Left lung (tissue), 10 donors: ENCODE measurements around the gene ZNF689. TPM values are rescaled to one million over a fixed set of nuclear protein-coding genes. Genes with fewer than 3 reads are reported as not detected.
A peak's percentile ranks its signal among the peaks of the same experiment; 100 is the strongest.
"Not testable (repeated sequence)": the region's sequence is repeated elsewhere in the genome, so short reads cannot be mapped to it uniquely, and the experiment has no call there.

Source experiments
- ATAC-seq: fragments of 200-7000 bp; cut with Tn5 transposase; one replicate; pipeline ENCODE4 v1.9.1; 2020; ENCODE audit warnings: moderate library complexity
- DNase-seq, 4 donors: peaks; one replicate each; pipeline ENCODE4 v3.0.0-alpha.2; 2013 to 2020
- H3K27ac ChIP-seq, 2 donors: fragments of 200-600 bp; sonication (generic) in 1 of 2; one replicate each; pipeline versions ENCODE4 v1.5.0 to v1.8.0; 2020 to 2021
- H3K27me3 ChIP-seq, 2 donors: fragments of 200-600 bp; sonication (generic) in 1 of 2; one replicate each; pipeline versions ENCODE4 v1.5.0 to v1.8.0; 2020 to 2021
- H3K36me3 ChIP-seq, 2 donors: fragments of 200-600 bp; sonication (generic) in 1 of 2; one replicate each; pipeline versions ENCODE4 v1.5.0 to v1.8.0; 2020 to 2021
- H3K4me1 ChIP-seq, 2 donors: fragments of 200-600 bp; one replicate each; pipeline ENCODE4 v1.8.0; 2021
- H3K4me3 ChIP-seq, 2 donors: fragments of 200-600 bp; sonication (generic) in 1 of 2; one replicate each; pipeline versions ENCODE4 v1.5.0 to v1.8.0; 2020 to 2021; ENCODE audit warnings: mild to moderate bottlenecking in 1 of 2
- H3K9me3 ChIP-seq, 2 donors: fragments of 200-600 bp; sonication (generic) in 1 of 2; one replicate each; pipeline versions ENCODE4 v1.5.0 to v1.8.0; 2020 to 2021
- CTCF ChIP-seq, 2 donors: fragments of 200-600 bp; sonication (generic) in 1 of 2; IDR thresholded peaks; one replicate each; pipeline versions ENCODE4 v1.5.0 to v1.8.0; 2021; ENCODE audit warnings: antibody characterized with exemption in 2 of 2
- intact Hi-C, 2 donors: fragments of 100-400 bp; cut with DNase I; formaldehyde crosslinking; loops; one replicate each; pipeline versions ENCODE4 v1.11.2 to v1.14.2; 2022
- polyA plus RNA-seq, 6 donors: library from polyadenylated mRNA; unstranded; fragments of 120-200 nt; gene quantifications; one replicate each; pipeline ENCODE4 v1.2.1, GENCODE V29; 2013; ENCODE audit not compliant: insufficient read length in 6 of 6
- total RNA-seq, 2 donors: library from RNA; stranded (reverse); fragmentation: NEBNext Ultra II Directional; extraction: Animal tissue kit (Norgen Biotek cat#: 25700); gene quantifications; one replicate each; pipeline ENCODE4 v1.2.1, GENCODE V29; 2021
- donor health status: DM: no; HTN: yes; CAD: no.
- donor health status: DM: no; HTN: no; CAD: no.

Gene ZNF689
- total and polyA plus RNA-seq, 8 donors, result 5.4 to 9.9 (median 8.1) TPM

GRCh38 chr16:30600215-30600614, 10.0 kb downstream of the ZNF689 start:
- ATAC-seq (no peak), DNase-seq (no peak)
- Histone ChIP-seq H3K4me3 (no peak overlapping the region), H3K36me3 (peaks cover 0 to 32% of the 10 kb centered on the region in 2 donors), H3K9me3 (no peaks in the 10 kb centered on the region), H3K4me1 (peaks cover 0 to 38% of the 10 kb centered on the region in 2 donors), H3K27ac (no peak overlapping the region), H3K27me3 (no peaks in the 10 kb centered on the region)
- intact Hi-C loops, result no loop called here
- no peak for TF ChIP-seq CTCF (IDR thresholded peaks at IDR 0.05)

GRCh38 chr16:30592871-30593270, 17.3 kb downstream of the ZNF689 start:
- Histone ChIP-seq H3K36me3 (no peaks in the 10 kb centered on the region), H3K4me1 (no peaks in the 10 kb centered on the region), H3K4me3 (no peak overlapping the region), H3K27me3 (no peaks in the 10 kb centered on the region), H3K27ac (no peak overlapping the region), H3K9me3 (no peaks in the 10 kb centered on the region)
- intact Hi-C loops, result no loop called here
- DNase-seq, result no peak
- no peak for ATAC-seq
- TF ChIP-seq CTCF (IDR thresholded peaks at IDR 0.05), result no peak

GRCh38 chr16:30590869-30591268, 19.3 kb downstream of the ZNF689 start:
- intact Hi-C loops, H3K4me3 ChIP-seq, H3K4me1 ChIP-seq, H3K27ac ChIP-seq, H3K9me3 ChIP-seq, ATAC-seq, H3K27me3 ChIP-seq, H3K36me3 ChIP-seq, DNase-seq: not testable (repeated sequence)

DNA sequence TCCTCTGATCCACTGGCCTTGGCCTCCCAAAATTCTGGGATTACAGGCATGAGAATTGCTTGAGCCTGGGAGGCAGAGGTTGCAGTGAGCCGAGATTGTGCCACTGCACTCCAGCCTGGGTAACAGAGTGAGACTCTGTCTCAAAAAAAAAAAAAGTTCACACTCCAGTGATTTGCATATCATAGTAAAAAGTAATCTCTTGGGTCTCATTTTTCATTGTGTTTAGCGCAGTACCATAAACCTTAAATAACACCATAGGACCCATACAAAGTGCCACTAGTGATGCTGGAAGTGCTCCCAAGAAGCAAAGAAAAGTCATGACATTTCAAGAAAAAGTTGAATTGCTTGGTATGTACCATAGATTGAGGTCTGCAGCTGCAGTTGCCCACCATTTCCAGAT, 20.6 kb downstream of the ZNF689 start:
- H3K4me3 ChIP-seq, H3K9me3 ChIP-seq, intact Hi-C loops, H3K27me3 ChIP-seq, DNase-seq, H3K36me3 ChIP-seq, ATAC-seq, H3K27ac ChIP-seq: not testable (repeated sequence)
- H3K4me1 ChIP-seq, result peaks cover 3 to 13% of the 10 kb centered on the region in 2 donors

DNA sequence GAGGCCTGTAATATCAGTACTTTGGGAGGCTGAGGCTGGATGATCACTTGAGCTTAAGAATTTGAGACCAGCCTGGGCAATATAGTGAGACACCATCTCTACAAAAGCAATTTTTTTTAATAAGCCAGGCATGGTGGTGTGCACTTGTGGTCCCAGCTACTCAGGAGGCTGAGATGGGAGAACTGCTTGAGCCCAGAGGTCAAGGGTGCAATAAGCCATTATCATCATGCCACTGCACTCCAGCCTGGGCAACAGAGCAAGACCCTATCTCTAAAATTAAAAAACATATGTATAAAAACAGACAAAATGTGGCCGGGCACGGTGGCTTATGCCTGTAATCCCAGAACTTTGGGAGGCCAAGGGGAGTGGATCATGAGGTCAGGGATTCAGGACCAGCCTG, 21.5 kb downstream of the ZNF689 start:
- H3K27me3 ChIP-seq, result no peaks in the 10 kb centered on the region
- no peak for DNase-seq
- no peak for TF ChIP-seq CTCF (IDR thresholded peaks at IDR 0.05)
- H3K9me3 ChIP-seq, result no peaks in the 10 kb centered on the region
- no peak for ATAC-seq
- intact Hi-C loops, result no loop called here
- no peak overlapping the region for H3K4me3 ChIP-seq
- no peaks in the 10 kb centered on the region for H3K36me3 ChIP-seq
- H3K27ac ChIP-seq, result no peak overlapping the region
- peaks cover 3 to 23% of the 10 kb centered on the region in 2 donors for H3K4me1 ChIP-seq

GRCh38 chr16:30585400-30586191, 24.6 kb downstream of the ZNF689 start, which contains the start of gene ZNF785:
Gene ZNF785, minus strand, starts transcription at chr16:30585697. Its CDS starts 86 bp downstream, at chr16:30585611.
- intact Hi-C loops, result no loop called here
- H3K36me3 ChIP-seq, result peaks cover 0 to 28% of the 10 kb centered on the region in 2 donors
- no peaks in the 10 kb centered on the region for H3K27me3 ChIP-seq
- peak; percentile 99 for ATAC-seq
- peak in 1 of 2 donors; percentile 53 for TF ChIP-seq CTCF (IDR thresholded peaks at IDR 0.05)
- peaks cover 3 to 37% of the 10 kb centered on the region in 2 donors for H3K4me1 ChIP-seq
- DNase-seq, result peak; percentile 91 to 98 (median 96)
- peak within 1 kb of the TSS; percentile 84 to 95 for H3K27ac ChIP-seq
- no peaks in the 10 kb centered on the region for H3K9me3 ChIP-seq
- H3K4me3 ChIP-seq, result peak within 1 kb of the TSS; percentile 72 to 85
